CD4-positive, alpha-beta T cell (primary cell): ENCODE results near the gene JAK1. TPM values are rescaled to one million over a fixed set of nuclear protein-coding genes. Genes with fewer than 3 reads are reported as not detected.

Experiments used
- ATAC-seq: fragments of 200-7000 bp; cut with Tn5 transposase; one replicate; pipeline ENCODE4 v1.10.0; 2022; ENCODE audit warnings: mild to moderate bottlenecking; ENCODE audit not compliant: poor library complexity
- CTCF ChIA-PET: fragments of 350-600 bp; sonication (Branson Sonifier 250); formaldehyde crosslinking; loops from one replicate; lab custom pipeline; 2021; ENCODE audit warnings: antibody characterized with exemption, inconsistent platforms; lab: Charles Lee
- POLR2A ChIA-PET: fragments of 350-600 bp; sonication (Branson Sonifier 250); formaldehyde crosslinking; loops from one replicate; lab custom pipeline; 2021; ENCODE audit warnings: antibody characterized with exemption, inconsistent platforms; lab: Charles Lee
- DNase-seq, 14 experiments: peaks; one replicate each; pipeline ENCODE4 v3.0.0-alpha.2; 2013 to 2020; ENCODE audit warnings: mixed read lengths in 2 of 14
- H3K27ac ChIP-seq, 2 donors: one replicate each; pipeline versions ENCODE4 v1.5.1 to v1.7.0; 2013; ENCODE audit warnings: low read length in 2 of 2, low read depth in 1 of 2, mild to moderate bottlenecking in 1 of 2
- H3K27me3 ChIP-seq, 2 experiments: 1 replicate in 1 of 2; 2 replicates in 1 of 2; pipeline versions ENCODE4 v1.6.1 to v1.7.0; 2013; ENCODE audit warnings: low read length in 2 of 2, control low read depth in 1 of 2, mild to moderate bottlenecking in 1 of 2, moderate library complexity in 1 of 2; ENCODE audit not compliant: insufficient read depth in 2 of 2, control insufficient read depth in 1 of 2
- H3K36me3 ChIP-seq: one replicate; pipeline ENCODE4 v1.6.1; 2013; ENCODE audit warnings: low read length, control low read depth; ENCODE audit not compliant: insufficient read depth
- H3K4me1 ChIP-seq: one replicate; pipeline ENCODE4 v1.6.1; 2013; ENCODE audit warnings: low read length, control low read depth; ENCODE audit not compliant: insufficient read depth
- H3K4me3 ChIP-seq: one replicate; pipeline ENCODE4 v1.5.1; 2013; ENCODE audit warnings: mild to moderate bottlenecking, low read length, moderate library complexity
- H3K9me3 ChIP-seq, 2 experiments: 1 replicate in 1 of 2; 2 replicates in 1 of 2; pipeline versions ENCODE4 v1.6.1 to v1.7.0; 2013; ENCODE audit warnings: low read length in 2 of 2, mild to moderate bottlenecking in 2 of 2, control low read depth in 1 of 2, moderate library complexity in 1 of 2; ENCODE audit not compliant: control insufficient read depth in 1 of 2, insufficient read depth in 1 of 2
- H3K27ac Mint-ChIP-seq: one replicate; pipeline ENCODE4 v1.8.0; 2020; ENCODE audit warnings: mixed read lengths
- H3K27me3 Mint-ChIP-seq: one replicate; pipeline ENCODE4 v1.8.0; 2021; ENCODE audit warnings: mixed read lengths
- H3K36me3 Mint-ChIP-seq: one replicate; pipeline ENCODE4 v1.8.0; 2021; ENCODE audit warnings: low read depth, mixed read lengths
- H3K4me1 Mint-ChIP-seq: one replicate; pipeline ENCODE4 v1.8.0; 2021; ENCODE audit warnings: low read depth, mixed read lengths
- H3K4me3 Mint-ChIP-seq: one replicate; pipeline ENCODE4 v1.8.0; 2020; ENCODE audit warnings: mild to moderate bottlenecking, mixed read lengths
- H3K9me3 Mint-ChIP-seq: one replicate; pipeline ENCODE4 v1.8.0; 2020; ENCODE audit warnings: mixed read lengths
- intact Hi-C, 2 experiments: fragments of 100-400 bp; cut with DNase I in 1 of 2; cut with micrococcal nuclease in 1 of 2; formaldehyde crosslinking; loops; one replicate each; pipeline versions ENCODE4 v1.15.1 to v1.9.0; 2023 to 2025; cut with DNase I, micrococcal nuclease
- total RNA-seq, 174 experiments: library from RNA in 2 of 174; stranded (reverse) in 2 of 174; gene quantifications; one replicate each; pipeline ENCODE4 v1.2.3 and lab custom pipeline; 2021 to 2026
- TF ChIP-seq, protein P1 (sequence below): fragments of 200-600 bp; IDR thresholded peaks from one replicate; pipeline ENCODE4 v1.8.0; 2022; ENCODE audit warnings: antibody characterized with exemption, mild to moderate bottlenecking

The JAK1 gene
- total RNA-seq, 2 experiments from 2014 or later = 240 to 252 TPM

DNA sequence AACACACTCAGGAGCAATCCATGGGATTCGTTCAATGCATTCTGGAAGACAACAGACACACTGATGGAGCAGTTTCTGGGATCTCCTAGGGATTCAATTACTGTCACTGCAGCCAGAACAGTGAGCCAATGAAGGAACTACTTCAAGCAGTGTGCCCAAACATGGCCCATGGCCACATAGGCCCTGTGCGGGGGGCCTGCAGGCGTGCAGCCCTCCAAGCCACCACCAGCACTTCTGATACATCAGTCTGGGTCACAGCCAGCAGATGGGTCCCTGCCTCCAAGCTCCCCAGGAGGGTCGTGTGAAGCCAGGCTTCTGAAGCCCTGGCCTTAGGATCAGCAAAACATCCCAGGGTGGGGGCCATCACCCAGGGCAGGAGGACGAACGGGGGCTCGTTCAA is 122.2 kb downstream of the JAK1 start:
- Mint-ChIP-seq H3K4me3 (no peak overlapping the region), H3K4me1 (no peaks in the 10 kb centered on the region), H3K27me3 (no peaks in the 10 kb centered on the region), H3K36me3 (peaks cover 97% of the 10 kb centered on the region), H3K9me3 (no peaks in the 10 kb centered on the region), H3K27ac (peak overlapping the region; percentile 44)
- Histone ChIP-seq H3K27me3 (no peaks in the 10 kb centered on the region), H3K4me3 (no peak overlapping the region), H3K27ac (no peak overlapping the region), H3K9me3 (no peaks in the 10 kb centered on the region), H3K36me3 (peaks cover 99% of the 10 kb centered on the region), H3K4me1 (no peaks in the 10 kb centered on the region)
- ATAC-seq (no peak), DNase-seq (no peak)
- TF ChIP-seq, protein P1, sequence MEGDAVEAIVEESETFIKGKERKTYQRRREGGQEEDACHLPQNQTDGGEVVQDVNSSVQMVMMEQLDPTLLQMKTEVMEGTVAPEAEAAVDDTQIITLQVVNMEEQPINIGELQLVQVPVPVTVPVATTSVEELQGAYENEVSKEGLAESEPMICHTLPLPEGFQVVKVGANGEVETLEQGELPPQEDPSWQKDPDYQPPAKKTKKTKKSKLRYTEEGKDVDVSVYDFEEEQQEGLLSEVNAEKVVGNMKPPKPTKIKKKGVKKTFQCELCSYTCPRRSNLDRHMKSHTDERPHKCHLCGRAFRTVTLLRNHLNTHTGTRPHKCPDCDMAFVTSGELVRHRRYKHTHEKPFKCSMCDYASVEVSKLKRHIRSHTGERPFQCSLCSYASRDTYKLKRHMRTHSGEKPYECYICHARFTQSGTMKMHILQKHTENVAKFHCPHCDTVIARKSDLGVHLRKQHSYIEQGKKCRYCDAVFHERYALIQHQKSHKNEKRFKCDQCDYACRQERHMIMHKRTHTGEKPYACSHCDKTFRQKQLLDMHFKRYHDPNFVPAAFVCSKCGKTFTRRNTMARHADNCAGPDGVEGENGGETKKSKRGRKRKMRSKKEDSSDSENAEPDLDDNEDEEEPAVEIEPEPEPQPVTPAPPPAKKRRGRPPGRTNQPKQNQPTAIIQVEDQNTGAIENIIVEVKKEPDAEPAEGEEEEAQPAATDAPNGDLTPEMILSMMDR = no peak
- intact Hi-C loops = no loop called here
- POLR2A ChIA-PET = interaction anchor here (1.8 kb wide), 1 partner anchor 122 kb away, joined by 4 read pairs; the partner anchor contains the start of gene JAK1
- CTCF ChIA-PET = interaction anchor here (0.8 kb wide), 1 partner anchor 98 kb away, joined by 3 read pairs; no protein-coding TSS in a partner anchor

DNA sequence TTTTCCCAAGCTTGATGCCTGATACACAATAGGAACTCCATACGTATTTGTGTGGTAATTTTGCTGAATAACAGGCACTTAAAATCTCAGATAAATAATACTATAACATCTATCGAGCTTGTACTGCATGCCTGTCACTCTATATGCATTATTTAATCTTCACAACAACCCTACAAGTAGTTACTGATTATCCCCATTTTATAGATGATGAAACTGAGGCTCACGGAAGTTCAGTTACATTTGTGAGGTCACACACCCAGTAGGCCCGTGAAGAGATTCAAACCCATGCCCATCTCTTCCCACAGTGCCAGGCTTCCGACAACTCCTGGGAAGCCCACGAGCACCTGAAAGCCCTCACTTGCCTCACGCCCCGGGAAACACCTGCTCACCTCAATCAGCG is 122.7 kb downstream of the JAK1 start:
- no peaks in the 10 kb centered on the region for H3K27me3 Mint-ChIP-seq
- H3K4me3 ChIP-seq = no peak overlapping the region
- H3K27ac ChIP-seq = no peak overlapping the region
- H3K36me3 Mint-ChIP-seq = peaks cover 95% of the 10 kb centered on the region
- ATAC-seq (no peak), DNase-seq (no peak)
- no peaks in the 10 kb centered on the region for H3K4me1 ChIP-seq
- H3K4me1 Mint-ChIP-seq = no peaks in the 10 kb centered on the region
- TF ChIP-seq, protein P1 = no peak
- H3K27me3 ChIP-seq = no peaks in the 10 kb centered on the region
- peaks cover 97% of the 10 kb centered on the region for H3K36me3 ChIP-seq
- no peaks in the 10 kb centered on the region for H3K9me3 Mint-ChIP-seq
- intact Hi-C loops = no loop called here
- POLR2A ChIA-PET = no interaction called here
- peak overlapping the region; percentile 44 for H3K27ac Mint-ChIP-seq
- no peaks in the 10 kb centered on the region for H3K9me3 ChIP-seq
- H3K4me3 Mint-ChIP-seq = no peak overlapping the region
- CTCF ChIA-PET = interaction anchor here (0.8 kb wide), 1 partner anchor 97 kb away, joined by 3 read pairs; no protein-coding TSS in a partner anchor

DNA sequence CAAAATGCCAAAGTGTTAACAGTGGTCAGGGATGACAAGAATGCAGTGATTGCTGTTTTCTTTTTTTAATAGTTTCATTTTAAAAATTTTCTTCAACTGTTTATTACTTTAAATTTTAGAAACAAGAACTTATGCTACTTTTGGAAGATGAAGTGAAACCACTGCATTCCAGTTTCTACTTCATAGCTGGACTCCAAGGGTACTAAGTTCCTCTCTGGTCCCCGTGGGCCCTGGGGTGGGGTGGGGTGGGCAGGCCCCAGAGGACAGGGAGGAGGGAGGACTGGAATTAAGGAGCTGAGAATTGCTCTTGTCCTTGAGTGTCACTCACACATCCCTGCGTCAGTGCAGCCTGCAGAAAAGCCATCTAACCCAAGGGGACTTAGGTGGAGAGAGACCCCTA is 124.1 kb downstream of the JAK1 start:
- ATAC-seq (no peak), DNase-seq (no peak)
- POLR2A ChIA-PET = interaction anchor here (1.2 kb wide), 1 partner anchor 15 kb away, joined by 3 read pairs; no protein-coding TSS in a partner anchor

More for the DNA sequence above, 124.1 kb downstream of the JAK1 start:
- no peaks in the 10 kb centered on the region for H3K27me3 ChIP-seq
- TF ChIP-seq, protein P1 = no peak
- H3K4me3 Mint-ChIP-seq = no peak overlapping the region
- peaks cover 97% of the 10 kb centered on the region for H3K36me3 ChIP-seq
- no peaks in the 10 kb centered on the region for H3K9me3 ChIP-seq
- no peak overlapping the region for H3K4me3 ChIP-seq
- no peaks in the 10 kb centered on the region for H3K4me1 ChIP-seq
- no peak overlapping the region for H3K27ac Mint-ChIP-seq
- intact Hi-C loops = no loop called here
- no peaks in the 10 kb centered on the region for H3K27me3 Mint-ChIP-seq
- no peaks in the 10 kb centered on the region for H3K9me3 Mint-ChIP-seq
- CTCF ChIA-PET = no interaction called here
- H3K27ac ChIP-seq = no peak overlapping the region
- no peaks in the 10 kb centered on the region for H3K4me1 Mint-ChIP-seq
- H3K36me3 Mint-ChIP-seq = peaks cover 96% of the 10 kb centered on the region
